GM19328 (cell line): ENCODE measurements around the gene UQCC2.

Experiments used
- ATAC-seq: cut with Tn5 transposase; IDR thresholded peaks from one replicate; pipeline ENCODE4 v1.9.1; 2021; ENCODE audit warnings: mild to moderate bottlenecking, moderate library complexity; ENCODE audit not compliant: unreplicated experiment

The UQCC2 gene

DNA sequence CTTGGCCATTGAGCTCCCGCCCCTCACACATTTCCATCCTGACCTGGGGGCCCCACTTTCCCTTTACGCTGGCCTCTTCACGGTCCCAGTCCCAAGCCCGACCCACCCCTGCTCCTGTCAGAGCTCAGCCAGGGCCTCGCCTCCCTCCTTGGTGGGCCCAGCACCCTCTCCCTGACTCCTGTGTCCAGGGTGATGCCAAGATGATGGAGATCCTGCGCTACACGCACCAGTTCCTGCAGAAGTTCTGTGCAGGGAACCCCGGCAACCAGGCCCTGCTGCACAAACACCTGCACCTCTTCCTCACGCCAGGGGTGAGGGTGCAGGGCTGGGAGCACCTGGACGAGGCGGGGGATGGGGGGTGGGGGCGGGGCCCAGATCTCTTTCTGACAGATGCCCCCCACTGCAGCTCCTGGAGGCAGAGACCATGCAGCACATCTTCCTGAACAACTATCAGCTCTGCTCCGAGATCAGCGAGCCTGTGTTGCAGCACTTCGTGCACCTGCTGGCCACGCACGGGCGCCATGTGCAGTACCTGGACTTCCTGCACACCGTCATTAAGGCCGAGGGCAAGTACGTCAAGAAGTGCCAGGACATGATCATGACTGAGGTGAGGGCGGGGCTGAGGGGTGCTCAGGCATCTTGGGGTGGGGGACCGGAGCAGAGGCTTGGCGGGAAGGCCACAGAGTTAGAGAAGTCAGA is 33.1 kb downstream of the UQCC2 start:
- no peak for ATAC-seq

- ATAC-seq: no peak
Measured at GRCh38 chr6:33677689-33678088, 33.8 kb downstream of the UQCC2 start.

DNA sequence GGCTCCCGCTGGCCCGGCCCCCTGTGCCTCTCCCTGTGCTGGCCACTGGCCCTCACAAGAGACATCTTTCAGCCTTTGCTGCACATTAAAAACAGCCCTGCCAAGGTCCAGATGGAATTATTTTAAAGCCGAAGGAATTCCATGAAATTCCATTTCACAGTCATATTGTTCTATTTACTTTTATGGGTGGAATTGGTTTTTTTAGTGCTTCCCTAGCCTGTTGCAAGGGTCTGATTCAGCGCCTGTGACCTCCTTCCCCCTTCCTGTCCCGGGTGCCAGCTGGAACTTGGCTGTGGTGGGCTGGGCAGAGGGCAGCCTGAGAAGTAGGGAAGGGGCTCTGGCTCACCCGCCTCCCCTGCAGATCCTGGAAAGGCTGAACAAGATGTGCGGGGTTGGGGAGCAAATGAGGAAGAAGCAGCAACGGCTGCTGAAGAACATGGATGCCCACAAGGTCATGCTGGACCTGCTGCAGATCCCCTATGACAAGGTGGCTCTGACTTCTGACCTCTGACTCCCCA is 34.3 kb downstream of the UQCC2 start:
- no peak for ATAC-seq

- no peak for ATAC-seq
Measured at GRCh38 chr6:33676416-33677142, 34.9 kb downstream of the UQCC2 start.

GRCh38 chr6:33675968-33676367 is 35.5 kb downstream of the UQCC2 start:
- ATAC-seq: no peak

- no peak for ATAC-seq
Measured at GRCh38 chr6:33673851-33674250, 37.6 kb downstream of the UQCC2 start.

- no peak for ATAC-seq
Measured at GRCh38 chr6:33672808-33673207, 38.7 kb downstream of the UQCC2 start.

DNA sequence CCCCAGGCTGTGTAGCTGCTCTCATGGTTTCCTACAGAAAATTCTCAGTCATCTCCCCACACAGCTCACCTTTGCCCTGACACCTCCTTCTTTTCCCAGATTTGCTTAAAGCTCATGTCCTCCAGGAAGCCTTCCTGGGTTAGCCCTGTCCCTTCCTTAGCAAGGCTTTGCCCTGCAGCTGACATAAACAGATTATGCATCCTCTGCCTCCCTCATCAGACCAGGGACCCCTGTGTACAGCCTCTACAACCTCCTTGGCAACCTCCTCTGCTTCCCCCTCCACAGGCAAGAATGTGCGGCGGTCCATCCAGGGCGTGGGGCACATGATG is 39.8 kb downstream of the UQCC2 start:
- no peak for ATAC-seq

- ATAC-seq: no peak
Measured at GRCh38 chr6:33670971-33671743, 40.3 kb downstream of the UQCC2 start.

GRCh38 chr6:33670086-33670660 is 41.3 kb downstream of the UQCC2 start:
- ATAC-seq: no peak

GRCh38 chr6:33668914-33669313 is 42.6 kb downstream of the UQCC2 start:
- no peak for ATAC-seq

DNA sequence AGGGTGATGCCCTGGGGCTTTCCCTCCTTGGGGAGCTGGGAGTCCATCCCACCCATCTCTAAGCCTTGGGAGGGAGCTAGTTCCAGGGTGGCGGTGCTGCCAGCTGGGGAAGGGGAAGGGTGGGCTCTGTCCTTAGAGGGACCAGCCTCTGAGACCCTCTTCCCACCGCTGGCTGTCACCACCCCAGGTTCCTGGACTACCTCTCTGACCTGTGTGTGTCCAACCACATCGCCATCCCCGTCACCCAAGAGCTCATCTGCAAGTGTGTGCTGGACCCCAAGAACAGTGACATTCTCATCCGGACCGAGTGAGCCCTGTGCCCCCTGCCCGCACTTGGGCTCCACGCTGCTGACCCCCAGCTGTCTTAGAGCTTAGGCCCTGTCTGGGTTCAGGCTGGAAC is 43.2 kb downstream of the UQCC2 start:
- no peak for ATAC-seq

GRCh38 chr6:33667776-33668175 is 43.7 kb downstream of the UQCC2 start:
- ATAC-seq: no peak

DNA sequence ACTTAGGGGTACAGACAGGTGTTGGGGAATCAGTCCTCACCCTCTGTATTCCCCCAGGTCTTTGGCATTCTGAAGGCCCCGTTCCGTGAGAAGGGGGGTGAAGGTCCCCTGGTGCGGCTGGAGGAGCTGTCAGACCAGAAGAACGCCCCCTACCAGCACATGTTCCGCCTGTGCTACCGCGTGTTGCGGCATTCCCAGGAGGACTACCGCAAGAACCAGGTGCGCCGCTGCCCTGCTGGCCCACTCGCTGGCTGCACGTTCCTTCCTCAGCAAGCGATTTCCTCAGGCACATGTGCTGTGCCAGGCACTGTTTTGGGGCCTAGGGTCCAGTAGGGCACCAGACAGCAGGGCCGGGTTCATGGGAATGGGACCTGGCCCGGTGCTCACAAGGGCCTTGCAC is 44.4 kb downstream of the UQCC2 start:
- no peak for ATAC-seq

GRCh38 chr6:33665957-33666356 is 45.5 kb downstream of the UQCC2 start:
- no peak for ATAC-seq

GRCh38 chr6:33664506-33665057 is 46.9 kb downstream of the UQCC2 start:
- ATAC-seq: no peak

DNA sequence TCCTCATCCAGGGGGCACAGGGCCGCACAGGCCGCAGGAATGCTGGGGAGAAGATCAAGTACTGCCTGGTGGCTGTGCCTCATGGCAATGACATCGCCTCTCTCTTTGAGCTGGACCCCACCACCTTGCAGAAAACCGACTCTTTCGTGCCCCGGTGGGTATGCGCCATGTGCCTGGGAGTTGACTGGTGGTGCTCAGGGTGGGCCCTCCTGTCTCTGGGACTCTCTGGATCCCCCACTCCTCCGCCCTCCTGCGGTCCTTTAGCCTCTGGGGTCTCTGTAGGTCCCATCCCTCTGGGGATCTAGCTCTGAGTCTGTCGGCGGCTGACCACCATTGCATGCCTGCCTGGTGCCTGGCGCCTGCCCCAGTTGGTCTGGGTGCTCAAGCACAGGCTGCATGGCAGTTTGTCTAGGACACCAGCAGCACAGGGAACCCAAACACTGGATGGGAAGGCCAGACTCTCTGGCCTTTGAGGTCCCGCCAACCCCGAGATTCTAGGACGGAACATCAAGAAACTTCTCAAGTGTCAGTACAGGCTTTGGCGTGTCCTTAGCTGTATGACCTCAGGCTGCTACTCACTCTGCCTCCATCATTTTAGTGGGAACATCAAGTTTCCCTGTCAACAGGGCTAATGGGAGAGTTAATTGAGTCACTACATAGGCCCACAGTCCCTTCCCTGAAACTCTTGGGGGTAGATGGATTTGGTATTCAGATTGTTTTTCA is 47.6 kb downstream of the UQCC2 start:
- no peak for ATAC-seq

DNA sequence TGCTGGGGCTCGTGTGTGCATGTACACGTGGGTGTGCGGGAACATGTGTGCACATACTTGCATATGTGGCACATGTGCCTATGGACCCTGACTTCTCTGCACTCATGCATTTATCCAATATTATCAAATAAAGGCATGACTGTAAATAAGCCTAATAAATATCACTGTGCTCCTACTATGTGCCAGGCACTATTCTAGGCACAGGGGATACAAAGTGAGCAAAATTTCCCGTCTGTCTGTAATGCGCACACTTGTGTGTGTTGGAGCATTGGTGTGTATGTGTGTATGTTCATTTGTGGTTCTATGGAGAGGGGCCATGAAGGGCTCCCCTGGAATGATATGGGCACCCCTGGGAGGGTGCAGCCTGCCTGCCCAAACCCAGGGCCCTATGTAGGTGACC is 48.5 kb downstream of the UQCC2 start:
- no peak for ATAC-seq

GRCh38 chr6:33662318-33662717 is 49.2 kb downstream of the UQCC2 start:
- ATAC-seq: no peak

GRCh38 chr6:33661106-33661838 is 50.2 kb downstream of the UQCC2 start:
- no peak for ATAC-seq
